ENCODE results near the gene CA5A.
A peak's percentile ranks its signal among the peaks of the same experiment; 100 is the strongest.
"Not testable (repeated sequence)": the region's sequence is repeated elsewhere in the genome, so short reads cannot be mapped to it uniquely, and the experiment has no call there.

CA5A gene

DNA sequence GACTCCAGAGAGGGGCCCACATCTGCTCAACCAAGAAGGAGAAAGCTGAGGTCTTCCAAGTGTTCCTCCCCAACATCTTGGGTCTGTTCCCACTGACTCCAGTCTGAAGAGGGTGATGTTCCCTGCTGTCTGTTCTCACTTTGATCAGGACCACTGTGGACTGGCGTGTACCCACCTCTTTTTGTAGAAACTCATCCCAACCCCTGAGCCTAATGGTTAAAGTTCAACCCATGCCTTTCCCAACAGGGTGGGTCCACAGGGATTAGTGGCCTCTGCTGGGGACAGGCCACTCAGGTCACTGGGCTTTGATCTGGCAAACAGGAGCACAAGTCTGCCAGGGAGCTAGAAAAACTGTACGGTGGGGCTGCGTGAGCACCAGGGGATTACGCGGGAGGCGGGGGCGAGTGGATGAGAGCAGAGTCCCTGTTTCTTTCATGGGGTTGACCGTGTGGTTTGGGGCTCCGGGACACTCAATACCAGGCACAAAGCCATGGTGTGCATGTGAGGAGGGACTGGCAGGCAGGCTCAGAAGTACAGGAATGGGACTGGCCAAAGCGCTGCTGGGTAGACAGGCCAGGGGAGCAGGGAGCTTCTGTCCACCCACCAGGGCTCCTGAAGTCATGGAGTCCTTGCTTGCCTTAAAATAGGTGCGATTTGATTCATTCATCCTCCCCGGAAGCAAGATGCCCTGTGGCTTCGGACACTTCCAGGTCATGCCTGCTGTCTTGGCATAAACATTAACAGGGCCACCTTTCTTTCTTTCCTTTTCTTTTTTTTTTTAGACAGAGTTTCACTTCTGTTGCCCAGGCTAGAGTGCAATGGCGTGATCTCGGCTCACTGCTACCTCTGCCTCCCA is at the start of gene CA5A:
CA5A (minus strand) TSS at position 155 of the 856 bp plus-strand sequence; CDS start at position 76, 79 bp downstream.
- no peak for DNase-seq (ENCODE audit: low read depth, low spot score)

DNA sequence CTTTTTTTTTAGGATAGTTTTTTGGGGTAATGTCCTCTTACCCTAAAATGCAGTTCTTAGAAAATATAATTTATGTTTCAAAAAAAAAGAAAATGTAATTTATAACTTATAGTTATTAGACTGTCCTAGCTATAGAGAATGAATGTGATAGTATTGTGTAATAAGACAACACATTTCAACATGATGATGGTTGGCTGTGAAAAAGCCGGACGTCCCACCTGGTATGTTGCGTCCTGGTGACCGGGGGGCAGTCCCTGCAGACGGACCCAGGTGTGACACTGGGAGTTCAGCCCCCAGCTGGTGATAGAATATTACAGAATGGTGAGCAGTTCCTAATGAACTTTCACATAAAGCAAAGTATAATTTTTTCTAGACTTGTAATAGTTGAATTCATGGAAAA is 49.2 kb upstream of the CA5A start:
- not testable (repeated sequence) for DNase-seq (ENCODE audit: low read depth, low spot score)

- DNase-seq (ENCODE audit: low read depth, low spot score), result no peak
Observed at GRCh38 chr16:87984632-87985267, 48.4 kb upstream of the CA5A start.

DNA sequence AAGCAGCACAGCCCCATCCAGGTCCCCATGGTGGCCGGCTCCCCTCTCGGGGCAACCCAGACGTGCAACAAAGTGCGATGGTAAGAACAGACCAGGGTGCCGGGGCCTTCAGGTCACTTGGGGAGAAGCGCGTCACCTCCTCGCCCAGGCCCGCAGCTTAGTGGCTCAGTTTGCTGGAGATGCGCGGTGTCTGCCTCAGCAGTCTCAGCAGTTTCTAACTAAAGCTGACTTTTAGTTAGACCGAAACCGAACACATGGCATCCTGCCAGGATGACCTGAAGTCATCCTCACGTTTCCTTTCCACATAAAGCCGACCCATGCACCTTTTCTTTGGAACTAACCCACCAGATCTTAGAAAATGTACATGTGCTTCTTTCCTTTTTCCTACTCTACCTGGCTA is 47.9 kb upstream of the CA5A start:
- DNase-seq (ENCODE audit: low read depth, low spot score), result not testable (repeated sequence)

DNA sequence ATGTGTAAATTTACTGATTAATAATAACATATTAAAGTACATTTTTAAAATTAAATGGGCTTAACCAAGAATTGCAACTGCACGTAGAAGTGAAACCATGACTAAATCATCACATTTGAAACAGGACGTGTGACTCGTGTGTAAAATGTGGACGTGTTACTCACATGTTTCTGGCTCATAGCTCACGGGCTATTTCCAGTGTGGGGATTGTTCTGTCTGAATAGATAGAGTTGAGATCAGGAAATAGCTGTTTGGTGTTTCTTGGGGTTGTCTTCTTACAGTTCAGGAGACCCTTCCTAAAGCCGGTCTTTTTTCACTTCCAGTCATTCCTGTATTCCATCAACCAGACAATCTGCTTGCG is 47.4 kb upstream of the CA5A start:
- not testable (repeated sequence) for DNase-seq (ENCODE audit: low read depth, low spot score)

DNA sequence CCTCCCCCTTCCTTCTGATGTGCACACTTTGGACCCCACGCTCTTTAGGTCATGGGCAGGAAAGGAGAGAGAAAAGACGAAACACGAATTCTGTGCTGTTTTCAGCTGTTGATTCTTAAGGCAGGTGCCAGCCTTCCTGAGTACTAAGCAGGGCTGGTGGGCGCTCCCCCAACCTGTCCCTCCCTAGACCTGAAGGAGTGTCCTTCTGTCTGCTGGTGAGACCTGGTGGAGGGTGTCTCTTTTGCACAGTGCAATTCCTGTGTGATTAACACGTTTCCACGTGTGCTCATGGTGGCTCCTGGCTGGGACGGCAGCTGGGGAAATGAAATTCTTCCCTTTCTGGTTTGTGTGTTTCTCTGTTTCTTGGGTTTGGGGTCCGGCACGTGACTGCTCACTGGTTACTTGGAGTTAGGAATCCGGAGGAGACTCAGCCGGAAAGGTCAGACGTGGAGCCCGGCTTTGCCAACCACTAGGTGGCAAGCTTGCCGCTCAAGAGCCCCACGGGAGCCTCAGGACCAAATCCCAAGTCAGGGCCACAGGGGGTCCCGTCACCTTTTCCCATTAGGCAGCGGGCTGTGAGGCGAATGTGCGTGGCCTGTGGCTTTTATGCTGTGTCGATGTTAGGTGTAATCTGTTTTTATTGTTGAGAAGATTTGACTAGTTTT is 46.9 kb upstream of the CA5A start:
- DNase-seq (ENCODE audit: low read depth, low spot score), result peak; percentile 58

GRCh38 chr16:87982581-87983041 is 46.3 kb upstream of the CA5A start:
- no peak for DNase-seq (ENCODE audit: low read depth, low spot score)

DNA sequence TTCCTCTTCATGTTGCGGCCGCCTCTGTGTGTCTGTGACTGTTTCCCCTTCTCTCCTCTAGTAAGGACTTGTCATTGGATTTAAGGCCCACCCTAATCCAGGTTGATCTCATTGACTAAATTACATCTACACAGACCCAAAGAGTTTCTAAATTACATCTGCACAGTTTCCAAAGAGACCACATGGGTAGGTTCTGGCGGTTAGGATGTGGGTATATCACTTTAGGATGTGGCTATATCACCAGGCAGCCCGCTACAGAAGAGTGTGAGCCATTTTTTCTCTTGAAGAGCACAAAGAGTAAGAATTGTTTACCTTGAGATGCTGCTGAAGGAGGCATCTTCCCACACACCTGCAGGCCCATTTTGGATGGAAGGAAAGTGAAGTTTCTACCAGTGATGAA is 45.0 kb upstream of the CA5A start:
- DNase-seq (ENCODE audit: low read depth, low spot score), result not testable (repeated sequence)

GRCh38 chr16:87979911-87980630 is 43.7 kb upstream of the CA5A start:
- not testable (repeated sequence) for DNase-seq (ENCODE audit: low read depth, low spot score)

GRCh38 chr16:87979352-87979751 is 43.0 kb upstream of the CA5A start:
- DNase-seq (ENCODE audit: low read depth, low spot score), result no peak

DNA sequence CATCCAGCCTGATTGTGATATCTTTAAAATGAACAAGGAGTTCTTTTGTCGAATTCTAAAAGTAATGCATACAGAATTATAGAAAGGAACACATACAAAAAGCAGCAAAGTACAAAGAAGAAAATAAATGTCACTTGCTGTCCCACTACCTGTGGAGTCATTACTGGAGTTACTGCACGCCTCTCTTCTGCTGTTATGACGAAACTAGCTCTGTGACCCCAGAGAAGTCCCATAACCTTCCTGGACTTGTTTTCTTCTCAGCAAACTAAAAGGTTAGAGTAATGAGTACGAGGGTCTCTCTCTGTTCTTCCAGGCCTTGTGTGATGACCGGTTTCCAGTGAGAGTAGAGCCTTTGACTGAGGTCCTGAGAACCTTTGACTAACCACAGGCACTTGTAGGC is 41.8 kb upstream of the CA5A start:
- no peak for DNase-seq (ENCODE audit: low read depth, low spot score)

GRCh38 chr16:87976665-87977064 is 40.3 kb upstream of the CA5A start:
- no peak for DNase-seq (ENCODE audit: low read depth, low spot score)

DNA sequence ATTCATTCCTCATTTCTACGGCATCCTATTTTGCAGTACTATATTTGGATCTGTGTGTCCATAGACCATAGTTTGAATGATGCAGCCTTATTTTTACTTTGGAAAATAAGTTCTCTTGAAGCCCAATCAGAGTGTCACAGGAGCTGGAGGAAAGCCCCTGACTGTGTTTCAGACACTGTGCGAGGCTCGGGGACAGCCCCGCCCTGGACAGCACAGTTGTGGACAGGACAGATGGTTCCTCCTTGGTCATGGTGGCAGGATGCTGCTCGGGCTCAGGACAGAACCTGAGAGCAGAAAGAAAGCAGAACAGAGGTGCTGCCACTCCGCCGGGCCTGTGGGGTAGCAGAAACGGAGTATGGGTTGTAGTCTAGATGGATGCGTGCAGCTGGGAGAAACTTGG is 37.8 kb upstream of the CA5A start:
- no peak for DNase-seq (ENCODE audit: low read depth, low spot score)

DNA sequence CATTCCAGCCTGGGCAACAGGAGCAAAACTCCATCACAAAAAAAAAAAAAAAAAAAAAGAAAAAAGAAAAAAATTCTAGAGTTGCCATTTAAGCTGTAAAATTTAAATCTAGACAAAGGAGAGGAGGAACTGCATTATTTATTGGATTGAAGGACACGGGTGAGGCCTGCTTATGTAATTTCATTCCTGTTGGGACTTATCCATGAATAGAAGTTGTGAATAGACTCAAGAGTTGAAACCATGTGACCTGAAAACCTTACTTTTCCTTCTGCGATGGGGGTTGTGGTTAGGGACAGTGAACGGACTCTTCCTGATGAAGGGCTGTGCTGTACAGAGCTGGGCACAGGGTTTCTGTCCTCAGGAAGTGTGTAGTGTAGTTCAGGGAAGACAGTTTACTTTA is 37.4 kb upstream of the CA5A start:
- DNase-seq (ENCODE audit: low read depth, low spot score), result no peak

GRCh38 chr16:87971933-87972332 is 35.6 kb upstream of the CA5A start:
- DNase-seq (ENCODE audit: low read depth, low spot score), result no peak

DNA sequence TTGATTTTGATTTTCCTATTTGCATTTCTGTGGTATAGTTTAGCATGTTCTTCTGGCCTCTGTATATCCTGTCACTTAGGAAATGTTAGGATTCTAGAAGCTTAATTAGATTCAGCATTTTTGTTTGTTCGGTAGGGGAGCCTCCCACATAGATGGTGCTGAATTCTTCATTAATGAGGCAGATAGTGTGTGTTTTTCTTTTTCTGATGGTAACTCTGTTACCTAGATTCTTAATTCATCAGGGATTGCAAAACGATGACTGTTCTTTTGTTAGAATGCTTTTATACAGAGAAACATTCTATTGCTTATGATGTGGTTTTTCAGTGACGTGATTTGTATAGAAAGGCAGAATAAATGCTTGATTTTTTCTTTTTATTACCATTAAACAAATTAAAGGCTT is 33.9 kb upstream of the CA5A start:
- no peak for DNase-seq (ENCODE audit: low read depth, low spot score)

GRCh38 chr16:87968541-87968940 is 32.2 kb upstream of the CA5A start:
- no peak for DNase-seq (ENCODE audit: low read depth, low spot score)

DNA sequence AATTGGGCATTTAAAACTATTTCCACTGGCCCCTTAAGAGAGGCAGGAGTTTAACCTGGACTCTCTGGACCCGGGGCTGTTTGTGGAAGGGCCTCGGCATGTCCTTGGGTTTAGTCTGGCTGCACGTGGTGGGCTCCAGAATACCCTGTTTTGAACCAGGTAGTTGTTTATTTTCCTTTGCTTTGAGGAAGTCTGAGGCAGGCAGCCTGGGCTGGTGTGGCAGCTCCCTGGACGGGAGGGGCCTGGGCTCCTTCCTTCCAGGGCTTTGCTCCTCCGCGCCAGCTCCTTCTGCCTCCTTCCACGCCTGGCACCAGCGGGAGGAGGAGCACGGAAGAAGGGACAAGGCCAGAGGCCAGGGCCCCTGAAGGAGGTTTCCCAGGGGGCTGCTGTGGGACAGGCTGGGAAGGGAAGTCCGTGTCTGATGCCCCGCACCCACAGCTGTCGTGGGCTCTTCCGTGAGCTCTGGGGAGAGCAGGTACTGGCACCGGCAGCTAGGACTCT is 30.4 kb upstream of the CA5A start:
- DNase-seq (ENCODE audit: low read depth, low spot score), result no peak

DNA sequence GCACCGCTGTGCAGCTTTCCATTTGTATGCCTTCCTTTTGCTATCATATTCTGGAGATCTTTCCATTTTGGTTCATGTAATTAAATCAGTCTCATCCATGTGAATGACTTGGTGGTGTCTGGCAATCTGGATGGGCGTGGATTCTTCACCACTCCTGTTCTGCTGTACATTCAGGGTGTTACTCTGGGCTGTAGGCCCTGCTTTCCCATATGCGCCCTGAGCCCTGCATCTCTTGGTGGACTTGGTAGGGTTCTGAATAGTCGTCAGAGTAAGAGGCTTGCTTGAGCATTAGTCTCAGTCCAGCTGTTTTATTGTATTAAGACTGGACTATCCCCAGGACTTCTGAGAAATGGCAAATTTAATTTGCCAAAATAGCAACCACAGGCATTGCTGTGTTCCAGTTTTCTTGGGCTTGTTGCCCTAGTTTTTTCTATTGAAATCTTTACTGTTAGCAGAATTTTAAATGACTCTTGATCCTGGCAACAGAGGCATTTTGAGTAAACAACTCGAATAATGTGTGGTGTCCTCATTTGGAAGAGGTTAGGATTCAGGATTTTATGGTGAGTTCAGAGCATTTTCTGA is 29.8 kb upstream of the CA5A start:
- no peak for DNase-seq (ENCODE audit: low read depth, low spot score)

- DNase-seq (ENCODE audit: low read depth, low spot score), result no peak
Observed at GRCh38 chr16:87965417-87965816, 29.1 kb upstream of the CA5A start.

- no peak for DNase-seq (ENCODE audit: low read depth, low spot score)
Observed at GRCh38 chr16:87964049-87964659, 27.8 kb upstream of the CA5A start.

Data from ELF-1 (cell line).